ENCODE measurements around the gene XXYLT1. TPM values are rescaled to one million over a fixed set of nuclear protein-coding genes. Genes with fewer than 3 reads are reported as not detected.

The XXYLT1 gene
- total and polyA plus RNA-seq, 9 of the 15 experiments (the other 6 are each of a cell fraction or from before 2014, with no cell fraction given): 1.9 to 18.9 (median 15.0) TPM

DNA sequence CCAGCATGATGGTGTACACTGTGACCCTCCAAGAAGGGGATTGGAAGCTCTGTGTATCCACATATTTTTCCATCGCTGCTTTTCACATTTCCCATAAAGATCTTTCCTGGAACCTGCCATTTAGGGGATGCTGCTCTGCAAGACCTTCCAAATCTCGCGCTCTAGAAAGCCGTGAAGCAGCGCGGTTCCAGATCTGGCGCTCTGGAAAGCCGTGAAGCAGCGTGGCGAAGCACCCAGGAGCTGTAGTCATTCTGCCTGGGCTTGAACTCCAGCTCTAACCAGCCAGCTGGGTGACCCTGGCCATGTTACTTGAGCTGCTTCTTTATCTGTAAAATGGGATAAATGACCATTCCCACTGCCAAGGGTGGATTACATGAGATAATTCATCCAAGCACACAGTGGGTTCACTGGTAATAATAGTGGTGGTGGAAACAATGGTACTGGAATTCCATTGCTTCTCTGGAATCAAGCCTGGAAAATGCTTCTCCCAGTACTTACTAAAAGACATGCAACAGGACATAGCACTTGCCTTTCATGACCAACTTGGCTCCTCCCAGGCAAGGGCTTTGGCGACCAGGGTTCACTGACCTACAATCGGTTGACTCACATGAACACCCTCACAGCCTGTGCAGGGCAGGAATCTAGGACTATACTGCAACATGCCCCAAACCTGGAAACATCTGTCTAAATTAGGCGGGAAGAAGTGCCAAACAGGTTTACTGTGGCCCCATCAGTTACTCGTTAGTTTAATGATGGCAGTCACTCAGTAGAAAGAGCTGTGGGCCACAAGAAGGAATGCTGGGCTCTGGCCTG, 70.7 kb downstream of the XXYLT1 start:
- CTCF ChIA-PET (ENCODE audit: low intra/inter-chr PET ratio): no interaction called here
- DNase-seq (ENCODE audit: extremely low read depth in 1 of 4, low spot score in 3 of 4): peak in 1 of 4 experiments; percentile 37

More for the DNA sequence above, 70.7 kb downstream of the XXYLT1 start:
- POLR2A ChIA-PET: interaction anchor here (0.6 to 1.2 kb wide), 5 partner anchors 13 to 1379 kb away, joined by 3 to 5 read pairs (median 4); no protein-coding TSS in a partner anchor
- H3K4me2 ChIP-seq (ENCODE audit: insufficient read depth, low read length): no peak overlapping the region
- in situ Hi-C loops (cut with MboI): no loop called here
- no peak overlapping the region for H3K4me3 ChIP-seq
- H3K79me2 ChIP-seq (ENCODE audit: control insufficient read depth, insufficient read depth, low read length): peaks cover 28% of the 10 kb centered on the region
- H3K9ac ChIP-seq (ENCODE audit: insufficient read depth in 1 of 2, low read depth in 2 of 2, low read length in 2 of 2): 0 out of 4 replicates have a peak overlapping the region, but pooled peaks of 1 of the 2 experiments have one; percentile 38
- no peak overlapping the region for H2AFZ ChIP-seq (ENCODE audit: low read depth, low read length)
- H3K27me3 ChIP-seq (ENCODE audit: control insufficient read depth in 2 of 2, insufficient read depth in 2 of 2, low read length in 2 of 2): no peaks in the 10 kb centered on the region
- no peak overlapping the region for H3K27ac ChIP-seq (ENCODE audit: extremely low read depth, low read depth, low read length)
- FAIRE-seq: no peak
- no peaks in the 10 kb centered on the region for H4K20me1 ChIP-seq (replicated peaks; ENCODE audit: control insufficient read depth, insufficient read depth, low read length)
- no peaks in the 10 kb centered on the region; the same call in 2 of the 3 replicates for H3K36me3 ChIP-seq (ENCODE audit: control insufficient read depth, insufficient read depth, low read length)
- no TSS peak for BruUV-seq (replicated peaks)
- H3K9me1 ChIP-seq (ENCODE audit: control insufficient read depth, insufficient read depth, low read length): no peaks in the 10 kb centered on the region
- H3K9me3 ChIP-seq (replicated peaks; ENCODE audit: control insufficient read depth, insufficient read depth, low read depth, low read length): no peaks in the 10 kb centered on the region
- TF ChIP-seq, protein P1, sequence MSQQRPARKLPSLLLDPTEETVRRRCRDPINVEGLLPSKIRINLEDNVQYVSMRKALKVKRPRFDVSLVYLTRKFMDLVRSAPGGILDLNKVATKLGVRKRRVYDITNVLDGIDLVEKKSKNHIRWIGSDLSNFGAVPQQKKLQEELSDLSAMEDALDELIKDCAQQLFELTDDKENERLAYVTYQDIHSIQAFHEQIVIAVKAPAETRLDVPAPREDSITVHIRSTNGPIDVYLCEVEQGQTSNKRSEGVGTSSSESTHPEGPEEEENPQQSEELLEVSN (IDR thresholded peaks at IDR 0.05; ENCODE audit: borderline replicate concordance in 1 of 2, extremely low read depth in 1 of 2, insufficient read depth in 1 of 2, insufficient read length in 1 of 2, low read depth in 1 of 2, low read length in 1 of 2, poor library complexity in 1 of 2, severe bottlenecking in 1 of 2): peak in 1 of 2 experiments; percentile 19
- TF ChIP-seq ZSCAN29 (IDR thresholded peaks at IDR 0.05) (no peak), U2AF2 (optimal IDR thresholded peaks at IDR 0.05; ENCODE audit: low read depth, low read length) (no peak)
- TF ChIP-seq, protein P2, sequence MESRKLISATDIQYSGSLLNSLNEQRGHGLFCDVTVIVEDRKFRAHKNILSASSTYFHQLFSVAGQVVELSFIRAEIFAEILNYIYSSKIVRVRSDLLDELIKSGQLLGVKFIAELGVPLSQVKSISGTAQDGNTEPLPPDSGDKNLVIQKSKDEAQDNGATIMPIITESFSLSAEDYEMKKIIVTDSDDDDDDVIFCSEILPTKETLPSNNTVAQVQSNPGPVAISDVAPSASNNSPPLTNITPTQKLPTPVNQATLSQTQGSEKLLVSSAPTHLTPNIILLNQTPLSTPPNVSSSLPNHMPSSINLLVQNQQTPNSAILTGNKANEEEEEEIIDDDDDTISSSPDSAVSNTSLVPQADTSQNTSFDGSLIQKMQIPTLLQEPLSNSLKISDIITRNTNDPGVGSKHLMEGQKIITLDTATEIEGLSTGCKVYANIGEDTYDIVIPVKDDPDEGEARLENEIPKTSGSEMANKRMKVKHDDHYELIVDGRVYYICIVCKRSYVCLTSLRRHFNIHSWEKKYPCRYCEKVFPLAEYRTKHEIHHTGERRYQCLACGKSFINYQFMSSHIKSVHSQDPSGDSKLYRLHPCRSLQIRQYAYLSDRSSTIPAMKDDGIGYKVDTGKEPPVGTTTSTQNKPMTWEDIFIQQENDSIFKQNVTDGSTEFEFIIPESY (CRISPR knock-in tag; IDR thresholded peaks at IDR 0.05): peak; percentile 61
- intact Hi-C loops (cut with micrococcal nuclease): no loop called here
- H3K4me1 ChIP-seq (replicated peaks in 1 of 2; ENCODE audit: control insufficient read depth in 2 of 2, insufficient read depth in 2 of 2, low read length in 2 of 2): peaks cover 32 to 48% of the 10 kb centered on the region in 2 experiments
- ATAC-seq: no peak
- whole genome bisulfite sequencing (ENCODE audit: insufficient coverage, low coverage, missing lambda C conversion rate): 77% methylated on average over 14 of the region's 14 CpGs

All from K562 (cell line).